SJSA1 (cell line): ENCODE measurements around the gene PRDM16. TPM values are rescaled to one million over a fixed set of nuclear protein-coding genes. Genes with fewer than 3 reads are reported as not detected.

ENCODE experiments used
- DNase-seq, 2 experiments: peaks; one replicate each; pipeline ENCODE4 v3.0.0-alpha.2; 2015 to 2020; ENCODE audit warnings: low spot score in 2 of 2, low read depth in 1 of 2
- H3K27ac ChIP-seq: fragments of 250-450 bp; sonication (Bioruptor Pico); 2 replicates; pipeline ENCODE4 v1.5.1; 2020; ENCODE audit warnings: mild to moderate bottlenecking, moderate library complexity
- H3K27me3 ChIP-seq: fragments of 250-450 bp; sonication (Bioruptor Pico); replicated peaks from 2 replicates; pipeline ENCODE4 v1.5.1; 2020; ENCODE audit warnings: mild to moderate bottlenecking, moderate library complexity
- H3K36me3 ChIP-seq: fragments of 250-450 bp; sonication (Bioruptor Pico); 2 replicates; pipeline ENCODE4 v1.5.1; 2020; ENCODE audit warnings: mild to moderate bottlenecking
- H3K4me1 ChIP-seq: fragments of 250-450 bp; sonication (Bioruptor Pico); replicated peaks from 2 replicates; pipeline ENCODE4 v1.6.1; 2021; ENCODE audit warnings: mild to moderate bottlenecking
- H3K4me3 ChIP-seq: fragments of 250-450 bp; sonication (Bioruptor Pico); 2 replicates; pipeline ENCODE4 v1.5.1; 2020; ENCODE audit warnings: mild to moderate bottlenecking
- H3K9me3 ChIP-seq: fragments of 250-450 bp; sonication (Bioruptor Pico); replicated peaks from 2 replicates; pipeline ENCODE4 v1.5.1; 2020; ENCODE audit warnings: mild to moderate bottlenecking
- total RNA-seq: library from RNA; depleted of rRNA; stranded (reverse); fragments of >200 nt; shearing (Covaris generic); gene quantifications from 2 replicates; pipeline ENCODE4 v1.2.3, GENCODE V29; 2014

The PRDM16 gene
- total RNA-seq, 1 experiment from 2014 or later: 0.05 TPM

GRCh38 chr1:3121401-3122210 is 52.6 kb downstream of the PRDM16 start:
- Histone ChIP-seq H3K4me3 (no peak overlapping the region), H3K36me3 (no peaks in the 10 kb centered on the region), H3K4me1 (no peaks in the 10 kb centered on the region), H3K9me3 (peaks cover 8% of the 10 kb centered on the region; the same call in 1 of the 2 replicates), H3K27ac (no peak overlapping the region), H3K27me3 (no peaks in the 10 kb centered on the region)
- DNase-seq: no peak

- Histone ChIP-seq H3K4me1 (no peaks in the 10 kb centered on the region), H3K9me3 (peaks cover 5% of the 10 kb centered on the region; the same call in 1 of the 2 replicates), H3K27me3 (no peaks in the 10 kb centered on the region), H3K27ac (no peak overlapping the region), H3K4me3 (no peak overlapping the region), H3K36me3 (no peaks in the 10 kb centered on the region)
- no peak for DNase-seq
Measured at GRCh38 chr1:3122311-3122710, 53.3 kb downstream of the PRDM16 start.

- no peaks in the 10 kb centered on the region for H3K9me3 ChIP-seq
- no peaks in the 10 kb centered on the region for H3K36me3 ChIP-seq
- H3K4me3 ChIP-seq: no peak overlapping the region
- no peak for DNase-seq
- no peaks in the 10 kb centered on the region for H3K27me3 ChIP-seq
- no peak overlapping the region for H3K27ac ChIP-seq
- no peaks in the 10 kb centered on the region for H3K4me1 ChIP-seq
Measured at GRCh38 chr1:3124246-3124645, 55.2 kb downstream of the PRDM16 start.

- H3K27ac ChIP-seq: no peak overlapping the region
- DNase-seq: no peak
Measured at GRCh38 chr1:3125078-3125477, 56.1 kb downstream of the PRDM16 start.

GRCh38 chr1:3125546-3126368 is 56.8 kb downstream of the PRDM16 start:
- Histone ChIP-seq H3K9me3 (no peaks in the 10 kb centered on the region), H3K27ac (no peak overlapping the region), H3K4me1 (no peaks in the 10 kb centered on the region), H3K36me3 (no peaks in the 10 kb centered on the region), H3K4me3 (no peak overlapping the region), H3K27me3 (no peaks in the 10 kb centered on the region)
- DNase-seq: no peak

More at GRCh38 chr1:3125078-3125477, 56.1 kb downstream of the PRDM16 start:
- H3K4me1 ChIP-seq: no peaks in the 10 kb centered on the region
- H3K27me3 ChIP-seq: no peaks in the 10 kb centered on the region
- no peak overlapping the region for H3K4me3 ChIP-seq
- H3K36me3 ChIP-seq: no peaks in the 10 kb centered on the region
- H3K9me3 ChIP-seq: no peaks in the 10 kb centered on the region

- Histone ChIP-seq H3K36me3 (no peaks in the 10 kb centered on the region), H3K9me3 (no peaks in the 10 kb centered on the region), H3K4me1 (no peaks in the 10 kb centered on the region), H3K27me3 (no peaks in the 10 kb centered on the region), H3K4me3 (no peak overlapping the region), H3K27ac (no peak overlapping the region)
- DNase-seq: no peak
Measured at GRCh38 chr1:3126756-3127678, 58.0 kb downstream of the PRDM16 start.

- DNase-seq: no peak
- Histone ChIP-seq H3K4me3 (no peak overlapping the region), H3K36me3 (no peaks in the 10 kb centered on the region), H3K27ac (no peak overlapping the region), H3K4me1 (no peaks in the 10 kb centered on the region), H3K9me3 (no peaks in the 10 kb centered on the region), H3K27me3 (no peaks in the 10 kb centered on the region)
Measured at GRCh38 chr1:3127738-3128137, 58.7 kb downstream of the PRDM16 start.

- no peaks in the 10 kb centered on the region for H3K27me3 ChIP-seq
- no peaks in the 10 kb centered on the region for H3K36me3 ChIP-seq
- no peak overlapping the region for H3K27ac ChIP-seq
- no peaks in the 10 kb centered on the region for H3K4me1 ChIP-seq
- no peak overlapping the region for H3K4me3 ChIP-seq
- no peak for DNase-seq
- no peaks in the 10 kb centered on the region for H3K9me3 ChIP-seq
Measured at GRCh38 chr1:3128431-3129132, 59.6 kb downstream of the PRDM16 start.

- Histone ChIP-seq H3K36me3 (no peaks in the 10 kb centered on the region), H3K27me3 (no peaks in the 10 kb centered on the region), H3K27ac (no peak overlapping the region), H3K4me1 (no peaks in the 10 kb centered on the region), H3K9me3 (no peaks in the 10 kb centered on the region), H3K4me3 (no peak overlapping the region)
- DNase-seq: no peak
Measured at GRCh38 chr1:3129133-3129490, 60.1 kb downstream of the PRDM16 start.

- Histone ChIP-seq H3K4me3 (no peak overlapping the region), H3K9me3 (no peaks in the 10 kb centered on the region), H3K36me3 (no peaks in the 10 kb centered on the region), H3K27ac (no peak overlapping the region), H3K4me1 (no peaks in the 10 kb centered on the region), H3K27me3 (no peaks in the 10 kb centered on the region)
- DNase-seq: no peak
Measured at GRCh38 chr1:3130268-3130667, 61.3 kb downstream of the PRDM16 start.

GRCh38 chr1:3132660-3133059 is 63.7 kb downstream of the PRDM16 start:
- no peak for DNase-seq
- no peaks in the 10 kb centered on the region for H3K36me3 ChIP-seq
- H3K9me3 ChIP-seq: no peaks in the 10 kb centered on the region
- H3K4me3 ChIP-seq: no peak overlapping the region
- H3K4me1 ChIP-seq: no peaks in the 10 kb centered on the region
- H3K27me3 ChIP-seq: no peaks in the 10 kb centered on the region
- H3K27ac ChIP-seq: no peak overlapping the region

GRCh38 chr1:3133686-3134085 is 64.7 kb downstream of the PRDM16 start:
- Histone ChIP-seq H3K4me3 (no peak overlapping the region), H3K36me3 (no peaks in the 10 kb centered on the region), H3K9me3 (no peaks in the 10 kb centered on the region), H3K27me3 (no peaks in the 10 kb centered on the region), H3K4me1 (no peaks in the 10 kb centered on the region), H3K27ac (no peak overlapping the region)
- no peak for DNase-seq
